DND-41 (cell line): ENCODE measurements around the gene PCDH7.
A peak's percentile ranks its signal among the peaks of the same experiment; 100 is the strongest.

Experiments
- CTCF ChIP-seq: IDR thresholded peaks from 2 replicates; pipeline ENCODE4 v1.5.1; 2012; ENCODE audit warnings: borderline replicate concordance, low read length, moderate library complexity, mild to moderate bottlenecking; ENCODE audit not compliant: poor library complexity, severe bottlenecking; ENCODE audit errors: extremely low read depth
- EZH2 ChIP-seq: IDR thresholded peaks from 3 replicates; pipeline ENCODE4 v1.6.1; 2012; ENCODE audit warnings: borderline replicate concordance, low read depth, mild to moderate bottlenecking, moderate library complexity, low read length, inconsistent platforms; ENCODE audit not compliant: severe bottlenecking

- TF ChIP-seq CTCF (peak; percentile 10), EZH2 (no peak)
Measured at GRCh38 chr4:30716158-30716557, 4.0 kb upstream of the PCDH7 start.
